ENCODE measurements around the gene TMEM43.
"Not testable (repeated sequence)": the region's sequence is repeated elsewhere in the genome, so short reads cannot be mapped to it uniquely, and the experiment has no call there.

Gene TMEM43

GRCh38 chr3:14110699-14111098, 14.2 kb upstream of the TMEM43 start:
- no peak for FAIRE-seq
- no peak for DNase-seq (ENCODE audit: insufficient read length, low spot score)
- no peak for TF ChIP-seq TAF1 (IDR thresholded peaks at IDR 0.05; ENCODE audit: low read depth, low read length)
- no peak for TF ChIP-seq SPI1 (IDR thresholded peaks at IDR 0.05; ENCODE audit: low read depth, low read length)
- TF ChIP-seq POU2F2 (IDR thresholded peaks at IDR 0.05; ENCODE audit: low read depth, low read length) = no peak
- TF ChIP-seq PAX5 (IDR thresholded peaks at IDR 0.05; ENCODE audit: insufficient read depth, low read length, severe bottlenecking) = no peak
- no peak for TF ChIP-seq POLR2AphosphoS5 (IDR thresholded peaks at IDR 0.05; ENCODE audit: low read depth, low read length)
- no peak for TF ChIP-seq POLR2A (IDR thresholded peaks at IDR 0.05; ENCODE audit: low read depth, low read length)

GRCh38 chr3:14113965-14114635, 10.8 kb upstream of the TMEM43 start:
- no peak for DNase-seq (ENCODE audit: insufficient read length, low spot score)
- TF ChIP-seq POU2F2 (IDR thresholded peaks at IDR 0.05; ENCODE audit: low read depth, low read length) = no peak
- TF ChIP-seq POLR2A (IDR thresholded peaks at IDR 0.05; ENCODE audit: low read depth, low read length) = no peak
- TF ChIP-seq POLR2AphosphoS5 (IDR thresholded peaks at IDR 0.05; ENCODE audit: low read depth, low read length) = no peak
- TF ChIP-seq PAX5 (IDR thresholded peaks at IDR 0.05; ENCODE audit: insufficient read depth, low read length, severe bottlenecking) = no peak
- no peak for TF ChIP-seq TAF1 (IDR thresholded peaks at IDR 0.05; ENCODE audit: low read depth, low read length)
- no peak for TF ChIP-seq SPI1 (IDR thresholded peaks at IDR 0.05; ENCODE audit: low read depth, low read length)
- no peak for FAIRE-seq

- no peak for TF ChIP-seq SPI1 (IDR thresholded peaks at IDR 0.05; ENCODE audit: low read depth, low read length)
- TF ChIP-seq TAF1 (IDR thresholded peaks at IDR 0.05; ENCODE audit: low read depth, low read length) = no peak
- no peak for TF ChIP-seq POU2F2 (IDR thresholded peaks at IDR 0.05; ENCODE audit: low read depth, low read length)
- TF ChIP-seq POLR2A (IDR thresholded peaks at IDR 0.05; ENCODE audit: low read depth, low read length) = no peak
- TF ChIP-seq PAX5 (IDR thresholded peaks at IDR 0.05; ENCODE audit: insufficient read depth, low read length, severe bottlenecking) = no peak
- TF ChIP-seq POLR2AphosphoS5 (IDR thresholded peaks at IDR 0.05; ENCODE audit: low read depth, low read length) = no peak
- no peak for FAIRE-seq
- DNase-seq (ENCODE audit: insufficient read length, low spot score) = no peak
Measured at GRCh38 chr3:14117468-14118399, 7.1 kb upstream of the TMEM43 start.

GRCh38 chr3:14118400-14119381, 6.2 kb upstream of the TMEM43 start:
- FAIRE-seq (no peak), DNase-seq (ENCODE audit: insufficient read length, low spot score) (no peak)
- no peak for TF ChIP-seq POLR2AphosphoS5 (IDR thresholded peaks at IDR 0.05; ENCODE audit: low read depth, low read length)
- no peak for TF ChIP-seq TAF1 (IDR thresholded peaks at IDR 0.05; ENCODE audit: low read depth, low read length)
- no peak for TF ChIP-seq SPI1 (IDR thresholded peaks at IDR 0.05; ENCODE audit: low read depth, low read length)
- no peak for TF ChIP-seq PAX5 (IDR thresholded peaks at IDR 0.05; ENCODE audit: insufficient read depth, low read length, severe bottlenecking)
- TF ChIP-seq POU2F2 (IDR thresholded peaks at IDR 0.05; ENCODE audit: low read depth, low read length) = no peak
- TF ChIP-seq POLR2A (IDR thresholded peaks at IDR 0.05; ENCODE audit: low read depth, low read length) = no peak

- FAIRE-seq (no peak), DNase-seq (ENCODE audit: insufficient read length, low spot score) (no peak)
- TF ChIP-seq TAF1 (IDR thresholded peaks at IDR 0.05; ENCODE audit: low read depth, low read length) = no peak
- no peak for TF ChIP-seq PAX5 (IDR thresholded peaks at IDR 0.05; ENCODE audit: insufficient read depth, low read length, severe bottlenecking)
- no peak for TF ChIP-seq POU2F2 (IDR thresholded peaks at IDR 0.05; ENCODE audit: low read depth, low read length)
- no peak for TF ChIP-seq POLR2A (IDR thresholded peaks at IDR 0.05; ENCODE audit: low read depth, low read length)
- TF ChIP-seq SPI1 (IDR thresholded peaks at IDR 0.05; ENCODE audit: low read depth, low read length) = no peak
- no peak for TF ChIP-seq POLR2AphosphoS5 (IDR thresholded peaks at IDR 0.05; ENCODE audit: low read depth, low read length)
Measured at GRCh38 chr3:14119651-14120050, 5.2 kb upstream of the TMEM43 start.

GRCh38 chr3:14120111-14120920, 4.5 kb upstream of the TMEM43 start:
- DNase-seq (ENCODE audit: insufficient read length, low spot score) (no peak), FAIRE-seq (no peak)
- TF ChIP-seq POLR2AphosphoS5 (IDR thresholded peaks at IDR 0.05; ENCODE audit: low read depth, low read length) = no peak
- TF ChIP-seq POU2F2 (IDR thresholded peaks at IDR 0.05; ENCODE audit: low read depth, low read length) = no peak
- TF ChIP-seq PAX5 (IDR thresholded peaks at IDR 0.05; ENCODE audit: insufficient read depth, low read length, severe bottlenecking) = no peak
- TF ChIP-seq SPI1 (IDR thresholded peaks at IDR 0.05; ENCODE audit: low read depth, low read length) = no peak
- no peak for TF ChIP-seq POLR2A (IDR thresholded peaks at IDR 0.05; ENCODE audit: low read depth, low read length)
- no peak for TF ChIP-seq TAF1 (IDR thresholded peaks at IDR 0.05; ENCODE audit: low read depth, low read length)

GRCh38 chr3:14120921-14121448, 3.9 kb upstream of the TMEM43 start:
- FAIRE-seq; DNase-seq (ENCODE audit: insufficient read length, low spot score): not testable (repeated sequence)

- TF ChIP-seq POLR2A (IDR thresholded peaks at IDR 0.05; ENCODE audit: low read depth, low read length) = no peak
- no peak for TF ChIP-seq TAF1 (IDR thresholded peaks at IDR 0.05; ENCODE audit: low read depth, low read length)
- TF ChIP-seq POLR2AphosphoS5 (IDR thresholded peaks at IDR 0.05; ENCODE audit: low read depth, low read length) = no peak
- TF ChIP-seq PAX5 (IDR thresholded peaks at IDR 0.05; ENCODE audit: insufficient read depth, low read length, severe bottlenecking) = no peak
- no peak for TF ChIP-seq POU2F2 (IDR thresholded peaks at IDR 0.05; ENCODE audit: low read depth, low read length)
- TF ChIP-seq SPI1 (IDR thresholded peaks at IDR 0.05; ENCODE audit: low read depth, low read length) = no peak
- DNase-seq (ENCODE audit: insufficient read length, low spot score) (no peak), FAIRE-seq (no peak)
Measured at GRCh38 chr3:14121859-14122258, 3.0 kb upstream of the TMEM43 start.
